UCSD-AML1 (cell line): Measurements from ENCODE around the gene TMC4.
"Not testable (repeated sequence)": the region's sequence is repeated elsewhere in the genome, so short reads cannot be mapped to it uniquely, and the experiment has no call there.

Experiments
- DNase-seq: peaks from one replicate; lab custom pipeline; 2025; ENCODE audit not compliant: unreplicated experiment; lab: John Stamatoyannopoulos, UW

Gene TMC4, protein sequence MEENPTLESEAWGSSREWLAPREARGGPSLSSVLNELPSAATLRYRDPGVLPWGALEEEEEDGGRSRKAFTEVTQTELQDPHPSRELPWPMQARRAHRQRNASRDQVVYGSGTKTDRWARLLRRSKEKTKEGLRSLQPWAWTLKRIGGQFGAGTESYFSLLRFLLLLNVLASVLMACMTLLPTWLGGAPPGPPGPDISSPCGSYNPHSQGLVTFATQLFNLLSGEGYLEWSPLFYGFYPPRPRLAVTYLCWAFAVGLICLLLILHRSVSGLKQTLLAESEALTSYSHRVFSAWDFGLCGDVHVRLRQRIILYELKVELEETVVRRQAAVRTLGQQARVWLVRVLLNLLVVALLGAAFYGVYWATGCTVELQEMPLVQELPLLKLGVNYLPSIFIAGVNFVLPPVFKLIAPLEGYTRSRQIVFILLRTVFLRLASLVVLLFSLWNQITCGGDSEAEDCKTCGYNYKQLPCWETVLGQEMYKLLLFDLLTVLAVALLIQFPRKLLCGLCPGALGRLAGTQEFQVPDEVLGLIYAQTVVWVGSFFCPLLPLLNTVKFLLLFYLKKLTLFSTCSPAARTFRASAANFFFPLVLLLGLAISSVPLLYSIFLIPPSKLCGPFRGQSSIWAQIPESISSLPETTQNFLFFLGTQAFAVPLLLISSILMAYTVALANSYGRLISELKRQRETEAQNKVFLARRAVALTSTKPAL

DNA sequence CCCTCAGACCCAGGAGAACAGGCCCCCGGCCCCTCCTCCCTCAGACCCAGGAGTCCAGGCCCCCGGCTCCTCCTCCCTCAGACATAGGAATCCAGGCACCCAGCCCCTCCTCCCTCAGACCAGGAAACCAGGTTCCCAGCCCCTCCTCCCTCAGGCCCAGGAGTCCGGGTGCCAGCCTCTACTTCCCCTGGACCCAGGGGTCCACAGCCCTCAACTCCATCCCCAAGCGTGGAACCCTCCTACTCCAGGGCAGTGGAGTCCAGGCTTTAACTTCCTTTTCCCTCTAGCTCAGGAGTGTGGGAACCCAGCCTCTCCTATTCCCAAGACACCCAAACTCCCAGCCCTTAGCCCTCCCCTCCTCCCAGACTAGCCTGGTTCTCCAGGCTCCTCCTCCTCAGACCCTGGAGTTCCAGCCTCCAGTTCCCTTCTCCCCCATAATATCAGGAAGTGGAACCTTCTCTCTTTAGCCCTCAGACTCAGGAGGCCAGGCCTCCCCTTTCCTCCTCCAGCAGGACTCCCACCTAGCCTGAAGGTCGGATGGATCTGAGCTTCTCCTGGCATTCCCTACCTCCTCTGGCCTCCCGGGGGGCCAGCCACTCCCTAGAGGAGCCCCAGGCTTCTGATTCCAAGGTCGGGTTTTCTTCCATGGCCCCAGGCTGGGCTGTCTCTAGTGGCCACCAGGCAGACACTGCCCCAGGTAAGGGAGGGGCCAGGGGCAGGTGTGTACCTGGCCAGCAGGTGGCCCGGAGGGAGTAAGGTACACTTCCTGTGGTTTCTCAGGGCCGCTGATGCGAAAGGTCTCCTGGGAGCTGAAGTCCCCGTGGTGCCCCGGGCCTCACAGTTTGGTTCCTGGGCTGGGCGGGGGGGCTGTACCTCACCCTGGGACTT, at the start of gene TMC4:
Gene TMC4, minus strand, starts transcription at position 690 of the 888 bp plus-strand sequence. Its CDS starts 43 bp downstream, at position 647.
- DNase-seq: peak; percentile 32

DNA sequence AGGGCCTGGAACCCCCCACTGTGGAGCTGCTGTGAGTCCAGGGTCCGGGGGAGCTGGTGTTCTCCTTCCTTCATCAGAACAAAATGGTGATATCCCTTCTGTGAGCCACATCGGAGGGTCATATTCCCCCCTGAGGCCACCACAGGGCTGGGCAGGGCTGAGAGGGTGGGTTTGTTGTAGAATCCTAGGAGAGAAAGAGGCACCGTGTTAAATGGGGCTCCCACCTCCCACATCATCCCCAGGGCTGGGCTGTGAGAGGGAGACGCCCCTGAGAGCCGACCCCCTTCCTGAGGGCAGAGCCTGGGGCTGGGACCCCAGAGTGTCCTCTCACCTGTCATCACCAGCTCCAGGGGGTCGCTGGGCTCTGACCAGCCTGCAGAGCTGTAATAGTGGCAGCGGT, 49.0 kb upstream of the TMC4 start:
- DNase-seq: not testable (repeated sequence)

DNA sequence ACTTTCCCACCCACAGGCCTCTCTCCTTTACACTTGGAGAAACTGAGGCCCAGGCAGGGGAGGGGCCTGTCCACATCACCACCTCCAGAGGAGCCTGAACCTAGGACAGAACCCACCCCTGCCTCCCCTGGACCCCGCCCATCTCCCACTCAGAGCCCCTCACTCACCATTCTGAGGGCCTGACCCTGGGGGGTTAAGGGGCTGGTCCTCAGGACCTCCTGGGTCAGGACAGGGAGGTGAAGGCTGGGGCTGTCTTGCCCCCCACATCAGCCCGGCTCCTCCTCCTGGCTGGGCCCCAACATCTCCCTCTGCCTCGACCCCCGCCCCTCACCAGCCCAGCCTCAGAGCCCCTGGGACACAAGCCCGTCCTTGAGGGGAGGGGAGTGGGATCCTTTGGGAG, 46.7 kb upstream of the TMC4 start:
- not testable (repeated sequence) for DNase-seq

DNA sequence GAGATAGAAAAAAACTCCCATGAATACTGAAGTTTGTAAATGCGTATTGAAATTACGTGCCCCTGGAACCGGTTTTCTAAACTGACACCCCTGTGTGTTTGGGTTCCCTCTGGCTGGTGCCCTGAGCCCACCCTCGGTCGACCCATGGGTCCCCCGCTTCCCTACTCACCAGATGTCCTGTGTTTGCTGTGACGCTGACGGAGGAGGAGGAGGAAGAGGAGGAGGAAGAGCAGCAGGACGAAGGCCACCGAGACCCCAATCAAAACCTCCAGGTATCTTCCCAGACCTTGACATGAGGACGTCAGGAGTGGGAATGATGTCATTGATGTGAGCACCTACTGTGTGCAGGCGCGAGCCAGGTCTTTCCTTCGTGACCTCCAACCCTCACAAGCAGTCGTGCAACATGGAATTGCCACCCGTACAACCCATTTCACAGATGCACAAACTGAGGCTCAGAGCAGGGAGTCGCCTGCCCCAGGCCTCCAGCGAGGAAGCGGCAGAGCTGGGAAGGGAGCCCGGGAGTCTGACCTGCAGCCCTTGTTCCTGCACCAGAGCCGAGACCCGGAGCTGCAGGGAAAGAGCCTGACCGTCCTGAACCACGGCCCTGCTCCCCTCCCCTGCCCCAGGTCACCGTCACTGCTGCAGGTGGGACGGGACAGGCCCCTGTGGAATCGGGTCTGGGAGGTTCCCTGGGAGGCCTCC, 46.2 kb upstream of the TMC4 start:
- no peak for DNase-seq

DNA sequence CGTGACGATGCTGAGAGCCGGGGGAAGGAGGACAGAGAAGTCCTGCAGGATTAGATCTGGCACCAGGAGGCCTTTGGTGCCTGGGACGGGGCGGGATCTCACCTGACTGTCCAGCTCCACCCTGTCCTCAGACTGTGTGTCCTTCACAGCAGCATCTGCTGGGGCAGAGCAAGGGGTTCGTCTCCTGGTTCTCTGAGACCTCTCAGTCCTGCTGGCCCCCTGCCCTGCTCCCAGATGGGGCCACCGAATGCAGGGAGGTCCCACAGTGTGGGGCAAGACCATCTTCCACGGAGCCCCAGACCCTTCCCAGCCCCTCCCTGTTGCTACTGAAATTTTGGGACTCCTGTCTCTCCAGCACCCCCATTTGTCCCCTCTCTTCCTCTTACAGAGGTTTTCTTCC, 45.3 kb upstream of the TMC4 start:
- no peak for DNase-seq

DNA sequence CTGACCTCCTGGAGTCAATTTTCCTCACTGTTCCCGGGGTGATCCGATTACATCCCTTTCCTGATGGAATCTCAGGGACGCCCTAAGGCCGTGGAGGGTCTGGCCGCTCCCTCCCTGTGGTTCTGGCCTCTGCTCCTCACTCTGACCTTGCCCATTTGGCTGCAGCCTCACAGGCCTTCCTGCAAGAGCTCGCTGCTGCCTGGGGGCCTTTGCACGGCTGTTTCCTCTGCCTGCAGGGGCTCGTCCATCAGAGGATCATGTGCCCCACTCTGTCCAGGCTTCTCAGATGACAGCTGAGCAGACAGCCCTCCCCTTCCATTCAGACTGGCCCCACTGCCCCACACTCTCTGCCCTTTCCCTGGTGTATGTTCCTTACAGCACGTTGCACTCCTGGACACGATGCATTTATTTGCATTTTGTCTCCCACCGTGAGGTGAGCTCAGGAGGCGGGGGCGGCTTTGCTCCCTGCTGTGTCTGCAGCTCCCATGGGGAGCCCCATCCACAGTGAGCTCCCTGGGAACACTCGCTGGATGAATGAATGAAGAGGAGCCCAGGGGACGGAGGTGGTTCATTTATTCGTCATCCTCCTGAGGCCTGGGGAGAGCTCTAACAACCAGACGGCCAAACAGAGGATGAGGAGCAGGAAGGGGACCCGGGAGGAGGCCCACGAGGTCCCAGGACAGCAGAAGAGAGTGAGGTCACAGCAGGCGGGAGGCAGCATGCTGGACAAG, 44.7 kb upstream of the TMC4 start:
- DNase-seq: not testable (repeated sequence)

DNA sequence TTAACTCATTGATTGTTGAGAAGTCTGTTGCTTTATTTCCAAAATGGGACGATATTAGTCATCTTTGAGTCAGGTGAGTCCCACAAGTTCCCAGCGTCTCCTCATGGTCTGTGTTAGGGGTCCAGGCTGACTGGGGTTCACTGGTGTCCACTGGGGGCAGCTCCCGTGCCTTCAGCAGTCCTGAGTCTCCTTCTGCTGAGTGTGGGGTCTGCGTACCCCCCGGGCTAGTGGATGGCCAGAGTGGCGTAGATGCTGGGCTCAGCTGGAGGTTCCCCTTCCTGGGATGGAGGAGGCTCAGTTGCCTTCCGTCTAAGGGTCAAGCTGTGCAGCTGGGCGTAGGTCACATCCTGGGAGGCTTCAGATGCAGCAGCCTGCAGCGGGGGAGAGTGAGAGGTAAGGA, 43.9 kb upstream of the TMC4 start:
- DNase-seq: no peak

DNA sequence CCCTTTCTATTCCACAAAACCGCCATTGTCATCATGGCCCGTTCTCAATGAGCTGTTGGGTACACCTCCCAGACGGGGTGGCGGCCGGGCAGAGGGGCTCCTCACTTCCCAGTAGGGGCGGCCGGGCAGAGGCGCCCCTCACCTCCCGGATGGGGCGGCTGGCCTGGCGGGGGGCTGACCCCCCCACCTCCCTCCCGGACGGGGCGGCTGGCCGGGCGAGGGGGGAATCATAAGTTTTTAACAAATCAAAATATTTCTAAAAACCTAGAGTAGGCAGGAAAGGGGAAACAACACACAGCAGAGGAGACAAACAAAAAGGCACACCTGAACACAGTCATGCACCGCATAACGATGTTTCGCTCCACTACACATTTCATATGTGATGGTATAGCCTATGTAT, 41.8 kb upstream of the TMC4 start:
- not testable (repeated sequence) for DNase-seq

DNA sequence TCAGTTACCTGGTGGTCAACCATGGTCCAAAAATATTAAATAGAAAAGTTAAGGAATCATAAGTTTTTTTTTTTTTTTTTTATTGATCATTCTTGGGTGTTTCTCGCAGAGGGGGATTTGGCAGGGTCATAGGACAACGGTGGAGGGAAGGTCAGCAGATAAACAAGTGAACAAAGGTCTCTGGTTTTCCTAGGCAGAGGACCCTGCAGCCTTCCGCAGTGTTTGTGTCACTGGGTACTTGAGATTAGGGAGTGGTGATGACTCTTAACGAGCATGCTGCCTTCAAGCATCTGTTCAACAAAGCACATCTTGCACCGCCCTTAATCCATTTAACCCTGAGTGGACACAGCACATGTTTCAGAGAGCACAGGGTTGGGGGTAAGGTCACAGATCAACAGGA, 41.3 kb upstream of the TMC4 start:
- DNase-seq: not testable (repeated sequence)

DNA sequence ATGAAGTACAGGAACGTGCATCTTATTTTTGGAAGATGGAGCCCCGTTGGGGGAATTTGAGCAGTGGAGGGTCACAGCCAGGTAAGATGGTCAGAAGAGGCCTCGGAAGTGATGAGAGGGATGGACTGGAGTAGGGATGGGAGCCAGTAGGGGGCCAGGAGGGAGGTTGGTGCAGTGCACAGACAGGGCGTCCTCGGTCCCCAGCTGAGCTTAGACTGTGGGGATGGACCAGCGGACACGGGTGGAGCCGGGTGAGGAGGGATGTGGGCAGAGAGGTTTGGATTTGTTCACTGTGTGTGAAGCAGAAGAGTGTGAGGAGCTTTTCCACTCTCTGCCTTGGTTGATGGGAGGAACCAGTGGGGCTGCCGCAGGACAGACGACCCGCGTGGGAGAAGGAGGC, 38.3 kb upstream of the TMC4 start:
- DNase-seq: no peak

DNA sequence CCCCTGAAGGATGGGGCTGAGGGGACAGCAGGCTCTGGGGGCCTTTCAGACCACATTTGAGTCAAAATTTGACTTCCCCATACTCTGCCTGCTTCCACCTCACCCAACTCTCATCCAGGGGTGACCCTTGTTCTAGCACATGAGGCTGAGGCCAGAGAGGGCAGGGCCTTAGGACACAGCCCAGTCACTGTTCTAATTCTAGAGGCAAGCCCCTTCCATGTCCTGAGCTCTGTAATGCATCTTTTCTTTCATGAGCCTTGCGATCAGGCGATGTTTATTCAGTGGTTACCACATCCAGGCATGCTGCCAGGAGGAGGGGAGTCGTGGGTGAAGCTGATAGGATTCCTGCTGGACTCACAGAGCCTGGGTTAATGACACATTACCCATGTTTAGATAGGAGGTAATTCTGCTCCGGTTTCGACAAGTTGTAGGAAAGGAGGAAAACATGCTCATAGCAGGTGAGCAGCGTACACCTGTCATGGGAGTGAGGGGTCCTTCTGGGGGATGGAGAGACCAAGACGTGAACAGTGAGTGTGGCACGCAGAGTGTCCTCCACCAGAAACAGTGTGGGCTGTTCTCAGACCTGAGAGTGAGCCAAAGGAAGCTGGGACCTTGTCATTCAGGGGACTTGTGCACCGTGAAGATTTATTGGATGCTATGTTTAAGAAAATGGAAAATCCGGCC, 37.0 kb upstream of the TMC4 start:
- DNase-seq: peak; percentile 68

DNA sequence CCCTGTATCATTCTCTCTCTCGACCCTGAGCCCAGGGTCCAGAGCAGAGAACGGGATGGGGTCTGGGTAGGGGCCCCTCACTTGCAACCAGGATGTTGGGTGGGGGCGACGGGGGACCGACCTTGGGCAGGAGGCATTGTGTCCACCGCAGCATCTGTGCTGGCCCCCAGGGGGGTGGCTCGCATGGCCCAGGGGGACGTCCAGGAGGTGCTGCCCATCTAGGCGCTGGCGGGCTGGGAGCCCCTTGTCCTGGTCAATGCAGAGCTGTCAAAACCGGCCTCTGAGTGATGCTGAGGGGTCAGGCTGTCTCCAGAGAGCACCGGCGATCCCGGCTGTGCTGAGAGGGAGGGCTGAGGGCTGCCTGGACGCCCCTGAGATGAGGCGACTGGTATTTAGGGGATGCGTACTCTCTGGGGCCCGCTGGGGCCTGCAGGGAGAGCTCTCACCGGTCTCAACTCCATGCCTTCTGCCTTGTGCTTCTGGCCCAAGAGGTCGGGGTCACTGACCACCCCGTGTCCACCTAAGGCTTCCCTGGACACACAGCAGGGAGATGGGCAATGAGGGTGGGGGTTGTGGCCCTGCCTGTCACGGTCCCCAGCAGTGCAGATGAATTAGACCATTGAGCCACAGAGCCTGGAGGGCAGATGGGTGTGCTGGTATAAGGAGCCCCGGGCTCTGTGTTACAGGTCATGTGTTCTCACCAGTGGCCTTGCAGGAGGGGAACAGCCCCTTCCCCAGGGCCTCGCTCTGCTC, 36.3 kb upstream of the TMC4 start:
- DNase-seq: no peak

DNA sequence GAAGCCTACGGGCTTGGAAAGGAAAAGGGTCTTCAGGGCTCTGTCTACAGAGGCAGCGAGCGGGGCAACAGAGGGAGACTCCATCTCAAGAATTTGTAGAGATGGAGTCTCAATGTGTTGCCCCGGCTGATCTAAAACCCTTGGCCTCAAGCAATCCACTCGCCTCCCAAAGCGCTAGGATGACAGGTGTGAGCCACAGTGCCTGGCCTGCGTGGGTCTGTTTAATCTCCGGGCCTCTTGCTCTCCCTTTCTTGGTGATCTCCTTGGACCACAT, 35.8 kb upstream of the TMC4 start:
- no peak for DNase-seq

DNA sequence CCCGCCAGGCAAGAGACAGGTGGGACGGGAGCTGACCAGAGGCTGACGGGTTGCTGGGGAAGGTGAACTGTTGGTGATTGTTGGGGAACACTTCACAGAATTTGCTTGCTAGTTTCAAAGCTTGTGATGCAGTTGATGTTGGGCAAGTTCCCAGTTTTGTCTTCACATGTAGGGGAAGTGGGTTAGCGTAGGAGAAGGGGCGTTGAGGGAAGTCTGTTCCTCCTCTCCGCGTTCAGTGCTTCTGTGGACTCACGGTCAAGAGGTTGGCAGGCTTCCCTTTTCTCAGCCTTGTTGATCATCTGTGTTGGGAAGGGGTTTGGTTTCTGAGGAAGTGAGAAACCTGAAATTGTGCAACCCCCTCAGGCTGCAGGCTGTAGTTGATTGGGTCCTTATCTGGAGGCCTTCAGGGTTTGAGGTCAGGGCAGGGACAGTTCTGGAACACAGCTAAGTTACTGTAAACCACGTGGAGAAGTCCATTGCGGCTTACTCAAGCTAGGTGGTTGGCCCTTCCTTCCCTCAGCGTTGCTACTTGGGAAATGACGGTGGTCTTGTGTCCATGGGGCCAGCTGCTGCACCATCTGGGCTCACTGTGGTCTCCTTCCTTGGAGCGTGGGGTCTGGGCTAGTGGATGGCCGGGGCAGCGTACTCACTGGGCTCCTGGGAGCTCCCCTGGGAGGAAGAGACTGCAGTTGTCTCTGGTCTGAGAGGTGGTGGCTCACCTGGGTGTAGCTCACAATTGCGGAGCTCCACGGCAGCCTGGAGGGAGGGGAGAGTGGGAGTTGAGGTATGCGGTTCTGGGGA, 35.2 kb upstream of the TMC4 start:
- peak; percentile 87 for DNase-seq

DNA sequence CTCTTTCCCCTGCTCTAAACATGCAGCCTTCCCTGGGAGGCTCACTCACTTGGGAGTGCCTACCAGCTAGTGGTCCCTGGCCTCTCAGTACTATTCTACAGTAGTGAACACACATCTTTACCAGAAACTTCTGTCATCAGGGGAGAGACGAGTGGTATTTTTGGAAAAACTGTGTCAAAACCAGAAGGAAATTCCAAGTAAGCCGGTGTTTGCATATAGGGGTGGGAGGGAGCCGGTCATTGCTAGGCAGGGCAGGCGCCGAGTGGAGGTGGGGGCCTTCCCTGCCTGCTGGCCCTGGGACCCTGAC, 34.7 kb upstream of the TMC4 start:
- no peak for DNase-seq

DNA sequence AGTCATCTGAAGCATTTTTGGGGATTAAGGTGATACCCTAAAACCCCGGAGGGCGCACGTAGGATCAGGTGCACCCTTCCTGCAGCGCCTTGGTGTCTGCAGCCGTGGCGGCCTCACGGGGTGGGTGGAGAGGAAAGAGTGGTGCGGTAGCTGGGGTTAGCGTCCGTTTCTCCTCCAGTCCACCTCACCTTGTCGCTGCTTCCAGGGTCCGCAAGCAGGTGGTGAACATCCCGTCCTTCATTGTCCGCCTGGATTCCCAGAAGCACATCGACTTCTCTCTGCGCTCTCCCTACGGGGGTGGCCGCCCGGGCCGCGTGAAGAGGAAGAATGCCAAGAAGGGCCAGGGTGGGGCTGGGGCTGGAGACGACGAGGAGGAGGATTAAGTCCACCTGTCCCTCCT, 34.2 kb upstream of the TMC4 start:
- not testable (repeated sequence) for DNase-seq

DNA sequence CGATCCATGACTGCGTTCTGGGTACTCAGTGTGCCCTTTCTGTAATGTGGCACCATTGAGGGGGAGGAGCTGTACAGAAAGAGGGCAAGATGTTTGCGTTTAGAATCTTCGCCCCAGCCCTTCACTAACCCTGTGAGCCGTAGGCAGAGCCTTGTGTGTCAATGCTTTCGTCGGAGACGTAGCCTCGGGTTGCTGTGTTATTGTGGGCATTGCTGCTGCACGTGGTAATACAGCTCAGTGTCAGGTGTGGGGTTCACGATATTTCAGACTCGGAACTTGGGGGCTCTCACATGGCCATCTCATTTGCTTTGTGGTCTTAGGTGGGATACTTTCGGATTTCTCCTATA, 33.8 kb upstream of the TMC4 start:
- DNase-seq: no peak

DNA sequence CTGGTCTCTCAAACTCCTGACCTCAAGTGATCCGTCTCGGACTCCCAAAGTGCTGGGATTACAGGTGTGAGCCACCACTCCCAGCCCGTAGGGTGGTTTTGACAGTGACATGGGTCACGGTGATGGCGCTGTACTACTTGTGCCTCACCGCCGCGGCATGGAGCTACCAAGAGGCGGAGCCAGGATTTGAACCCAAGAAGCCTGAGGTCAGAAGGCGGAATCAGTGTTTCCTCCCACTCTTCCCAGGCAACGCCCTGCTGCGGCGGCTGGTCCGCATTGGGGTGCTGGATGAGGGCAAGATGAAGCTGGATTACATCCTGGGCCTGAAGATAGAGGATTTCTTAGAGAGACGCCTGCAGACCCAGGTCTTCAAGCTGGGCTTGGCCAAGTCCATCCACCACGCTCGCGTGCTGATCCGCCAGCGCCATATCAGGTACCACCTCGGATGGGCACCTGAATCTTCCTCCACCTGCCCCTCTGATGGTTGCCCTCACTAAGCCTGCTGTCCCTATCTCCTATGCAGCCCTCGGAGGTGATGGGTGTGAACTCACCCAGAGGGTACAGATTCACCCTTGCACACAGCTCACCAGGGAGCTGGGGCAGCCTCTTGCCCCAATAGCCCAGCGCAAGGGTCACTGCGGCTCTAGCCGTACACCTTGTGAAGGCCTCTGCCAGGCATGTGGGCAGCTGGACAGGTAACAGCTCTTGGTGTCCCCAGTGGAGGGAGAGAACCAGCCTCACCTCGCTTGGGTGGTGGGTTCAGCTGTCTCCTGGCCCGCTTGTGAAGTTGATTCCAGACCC, 33.3 kb upstream of the TMC4 start:
- no peak for DNase-seq
